ENCODE results near the gene CACNA1B.

CACNA1B gene

DNA sequence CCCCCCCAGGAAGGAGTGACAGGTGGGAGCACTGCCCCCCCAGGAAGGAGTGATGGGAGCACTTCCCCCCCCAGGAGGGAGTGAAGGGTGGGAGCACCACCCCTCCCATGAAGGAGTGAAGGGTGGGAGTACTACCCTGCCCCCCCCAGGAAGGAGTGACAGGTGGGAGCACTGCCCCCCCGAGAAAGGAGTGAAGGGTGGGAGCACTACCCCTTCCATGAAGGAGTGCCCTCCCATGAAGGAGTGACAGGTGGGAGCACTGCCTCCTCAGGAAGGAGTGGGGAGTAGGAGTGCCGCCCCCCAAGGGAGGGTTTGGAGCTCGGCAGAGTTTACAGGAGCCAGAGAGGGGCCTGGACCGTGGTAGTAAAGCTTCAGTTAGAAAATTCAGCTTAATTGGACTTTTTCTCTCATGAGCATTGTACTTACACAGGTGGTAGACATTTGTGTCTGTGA, 100.7 kb downstream of the CACNA1B start:
- no peak for DNase-seq (ENCODE audit: low read depth in 2 of 2, low spot score in 1 of 2)

- no peak for DNase-seq (ENCODE audit: low read depth in 2 of 2, low spot score in 1 of 2)
Measured at GRCh38 chr9:137982200-137982599, 104.6 kb downstream of the CACNA1B start.

GRCh38 chr9:137984005-137984404, 106.4 kb downstream of the CACNA1B start:
- DNase-seq (ENCODE audit: low read depth in 2 of 2, low spot score in 1 of 2): no peak

- DNase-seq (ENCODE audit: low read depth in 2 of 2, low spot score in 1 of 2): no peak
Measured at GRCh38 chr9:137984520-137985257, 107.1 kb downstream of the CACNA1B start.

DNA sequence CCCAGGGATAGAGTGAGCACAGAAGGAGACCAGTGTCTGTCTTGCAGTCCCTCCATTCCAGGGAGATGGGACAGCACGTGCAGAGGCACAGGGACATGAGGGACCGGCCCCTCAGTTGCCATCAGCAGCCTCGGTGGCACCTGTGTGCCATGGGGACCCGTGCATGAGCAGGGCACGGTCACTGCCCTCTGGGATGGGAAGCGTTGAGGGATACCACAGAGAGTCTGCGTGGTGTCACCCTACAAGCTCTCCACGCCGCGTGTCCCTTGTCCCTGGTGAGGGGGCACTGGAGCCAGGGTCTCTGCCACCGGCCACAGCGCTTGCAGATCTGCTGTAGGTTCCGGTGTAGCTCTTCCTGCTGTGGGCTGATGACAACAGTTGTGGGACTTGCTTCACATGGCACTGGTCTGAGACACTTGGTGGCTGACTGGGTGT, 108.1 kb downstream of the CACNA1B start:
- no peak for DNase-seq (ENCODE audit: low read depth in 2 of 2, low spot score in 1 of 2)

- no peak for DNase-seq (ENCODE audit: low read depth in 2 of 2, low spot score in 1 of 2)
Measured at GRCh38 chr9:137986268-137987099, 108.9 kb downstream of the CACNA1B start.

- no peak for DNase-seq (ENCODE audit: low read depth in 2 of 2, low spot score in 1 of 2)
Measured at GRCh38 chr9:137987244-137988030, 109.9 kb downstream of the CACNA1B start.

- DNase-seq (ENCODE audit: low read depth in 2 of 2, low spot score in 1 of 2): no peak
Measured at GRCh38 chr9:137988051-137988450, 110.5 kb downstream of the CACNA1B start.

GRCh38 chr9:137988701-137989100, 111.1 kb downstream of the CACNA1B start:
- no peak for DNase-seq (ENCODE audit: low read depth in 2 of 2, low spot score in 1 of 2)

- no peak for DNase-seq (ENCODE audit: low read depth in 2 of 2, low spot score in 1 of 2)
Measured at GRCh38 chr9:137989156-137989555, 111.6 kb downstream of the CACNA1B start.

GRCh38 chr9:137989999-137990715, 112.6 kb downstream of the CACNA1B start:
- no peak for DNase-seq (ENCODE audit: low read depth in 2 of 2, low spot score in 1 of 2)

GRCh38 chr9:138003485-138004190, 126.1 kb downstream of the CACNA1B start:
- no peak for DNase-seq (ENCODE audit: low read depth in 2 of 2, low spot score in 1 of 2)

DNA sequence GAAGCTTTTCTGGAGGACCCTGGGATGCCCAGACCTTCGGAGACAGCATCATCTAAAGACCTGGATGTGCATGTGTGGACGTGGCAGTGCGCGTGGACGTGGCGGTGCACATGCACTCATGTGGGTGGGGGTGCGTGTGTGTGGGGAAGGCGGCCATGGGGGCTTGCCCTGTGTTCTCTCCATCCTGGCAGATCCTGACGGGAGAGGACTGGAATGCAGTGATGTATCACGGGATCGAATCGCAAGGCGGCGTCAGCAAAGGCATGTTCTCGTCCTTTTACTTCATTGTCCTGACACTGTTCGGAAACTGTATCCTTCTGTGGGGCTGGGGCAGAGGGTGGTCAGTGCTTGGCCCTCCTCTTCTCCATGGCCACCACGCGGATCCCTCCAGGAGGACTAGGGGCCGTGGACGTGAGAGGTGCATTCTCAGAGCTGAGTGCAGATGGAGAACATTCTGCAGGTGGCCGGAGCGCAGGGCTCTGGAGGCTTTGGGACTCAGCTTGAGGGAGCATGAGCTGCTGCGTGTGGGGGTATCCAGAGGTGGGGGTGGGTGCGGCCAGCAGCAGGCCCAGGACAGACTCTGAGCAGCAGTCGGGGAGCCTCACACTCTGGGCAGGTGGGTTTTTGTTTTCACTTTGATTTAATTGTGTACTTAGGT, 129.1 kb downstream of the CACNA1B start:
- no peak for DNase-seq (ENCODE audit: low read depth in 2 of 2, low spot score in 1 of 2)

GRCh38 chr9:138007566-138007917, 130.0 kb downstream of the CACNA1B start:
- DNase-seq (ENCODE audit: low read depth in 2 of 2, low spot score in 1 of 2): no peak

DNA sequence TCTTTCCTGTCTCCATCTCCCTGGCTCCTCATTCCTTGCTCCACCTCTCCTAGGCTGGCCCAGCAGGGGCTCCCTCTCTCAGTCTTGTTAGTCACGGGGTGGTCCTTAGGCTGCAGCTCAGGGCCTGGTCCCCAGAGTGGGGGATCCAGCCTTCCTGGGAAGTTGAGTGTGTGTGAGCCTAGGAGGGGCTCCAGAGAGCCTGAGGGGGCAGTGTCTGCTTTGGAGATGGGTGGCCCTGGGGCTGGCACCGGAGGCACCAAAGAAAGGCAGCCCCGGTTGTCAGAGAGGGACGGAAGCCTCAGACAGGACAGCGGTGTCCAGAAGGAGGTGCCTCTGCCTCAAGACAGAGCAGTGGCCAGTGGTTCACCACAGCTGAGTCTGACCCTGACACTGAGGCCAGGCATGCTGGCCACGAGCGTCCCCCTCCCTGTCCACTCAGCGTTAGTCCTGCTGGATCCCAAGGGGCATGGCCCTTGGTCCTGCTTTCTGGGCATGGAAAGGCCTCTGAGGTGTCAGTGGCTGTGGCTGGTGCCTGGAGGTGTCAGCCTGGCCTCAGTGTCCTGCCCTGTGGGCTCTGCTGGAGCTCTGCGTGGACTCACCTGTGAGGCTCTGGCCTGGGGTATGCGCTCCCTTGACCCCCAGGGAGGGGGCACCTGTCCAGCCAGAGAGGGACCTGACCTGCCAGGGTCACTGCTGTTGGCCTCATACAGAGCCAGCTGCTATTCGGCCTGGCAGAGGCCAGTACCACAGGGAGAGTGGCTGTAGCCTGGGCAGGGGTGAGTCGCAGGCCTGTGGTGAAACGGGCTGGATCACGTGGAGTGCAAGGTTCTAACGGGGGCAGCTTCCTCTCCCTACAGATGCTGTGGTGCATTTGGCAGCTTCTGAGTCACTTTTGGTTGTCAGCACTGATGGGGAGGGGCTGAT, 130.6 kb downstream of the CACNA1B start:
- no peak for DNase-seq (ENCODE audit: low read depth in 2 of 2, low spot score in 1 of 2)

DNA sequence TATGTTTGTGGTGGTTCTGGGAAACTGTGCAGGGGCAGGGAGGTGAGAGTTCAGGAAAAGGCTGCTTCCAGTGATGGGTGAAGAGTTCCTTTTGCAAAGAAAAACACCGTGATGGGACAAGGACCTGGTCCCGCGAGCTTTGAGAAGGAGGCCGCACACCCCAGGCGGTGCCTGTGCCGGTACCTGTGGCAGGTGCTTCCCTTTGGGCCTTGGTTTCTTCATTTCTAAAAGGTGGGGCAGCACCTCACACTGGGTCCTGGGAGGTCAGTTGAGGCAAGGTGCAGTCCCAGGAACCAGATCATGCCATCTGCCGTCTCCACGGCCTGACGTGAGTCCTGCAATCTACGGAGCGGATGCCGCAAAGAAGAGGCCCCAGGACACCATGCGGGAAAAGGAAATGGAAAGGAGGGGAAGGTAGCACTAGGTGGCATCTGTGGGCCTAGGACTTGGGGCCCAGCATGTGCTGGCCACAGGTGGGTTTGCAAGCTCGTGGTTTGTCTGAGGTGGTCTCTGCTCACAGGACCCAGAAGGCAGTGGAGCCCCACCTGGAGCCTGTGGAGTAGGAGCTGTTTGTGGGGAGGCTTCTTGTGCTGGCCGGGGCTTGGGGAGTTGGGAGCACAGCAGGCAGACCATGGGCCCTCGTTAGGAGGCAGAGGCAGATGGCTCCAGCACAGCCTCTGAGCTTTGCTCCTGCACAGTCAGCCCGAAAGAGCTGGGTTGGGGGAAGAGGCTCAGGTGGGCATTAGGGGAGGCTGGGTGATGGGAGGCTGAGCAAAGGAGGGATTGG, 131.6 kb downstream of the CACNA1B start:
- no peak for DNase-seq (ENCODE audit: low read depth in 2 of 2, low spot score in 1 of 2)

GRCh38 chr9:138009803-138010690, 132.5 kb downstream of the CACNA1B start:
- no peak for DNase-seq (ENCODE audit: low read depth in 2 of 2, low spot score in 1 of 2)

All from stimulated activated CD8-positive, alpha-beta memory T cell treated with anti-CD3 and anti-CD28 coated beads, Interleukin-4, amount 100 ng/mL, for 1 hour (primary cell).